ENCODE measurements around the gene FAM111A.

GRCh38 chr11:59192446-59193020 is 49.9 kb downstream of the FAM111A start:
- TF ChIP-seq POLR2A (IDR thresholded peaks at IDR 0.05; ENCODE audit: low read depth, low read length) (no peak), EZH2 (IDR thresholded peaks at IDR 0.05; ENCODE audit: borderline replicate concordance, low read depth, low read length, severe bottlenecking) (no peak), CTCF (IDR thresholded peaks at IDR 0.05; ENCODE audit: extremely low read depth in 1 of 2, insufficient read depth in 1 of 2, low read depth in 1 of 2, low read length in 2 of 2) (no peak), POLR2AphosphoS5 (IDR thresholded peaks at IDR 0.05; ENCODE audit: insufficient read depth, low read depth, low read length) (no peak), FOS (IDR thresholded peaks at IDR 0.05; ENCODE audit: borderline replicate concordance, insufficient read depth, low read length) (no peak), MAX (IDR thresholded peaks at IDR 0.05; ENCODE audit: insufficient read depth, insufficient read length) (no peak), GATA2 (IDR thresholded peaks at IDR 0.05; ENCODE audit: insufficient read depth, insufficient read length, low read depth, low read length) (no peak), JUN (IDR thresholded peaks at IDR 0.05; ENCODE audit: borderline replicate concordance, insufficient read depth, insufficient read length, low read depth) (no peak), MYC (IDR thresholded peaks at IDR 0.05; ENCODE audit: low read depth, low read length) (no peak)

All from endothelial cell of umbilical vein (primary cell).